ENCODE data around the gene DYNC1LI1. TPM values are rescaled to one million over a fixed set of nuclear protein-coding genes. Genes with fewer than 3 reads are reported as not detected.

Gene DYNC1LI1
- total and polyA plus RNA-seq, 9 of the 15 experiments (the other 6 are each of a cell fraction or from before 2014, with no cell fraction given), result 21.0 to 85.4 (median 61.3) TPM

- ATAC-seq, result no peak
- peaks cover 6% of the 10 kb centered on the region for H4K20me1 ChIP-seq (replicated peaks; ENCODE audit: control insufficient read depth, insufficient read depth, low read length)
- intact Hi-C loops (cut with micrococcal nuclease) (no loop called here), in situ Hi-C loops (cut with MboI) (no loop called here)
- DNase-seq (ENCODE audit: extremely low read depth in 1 of 4, low spot score in 3 of 4), result no peak
- H3K4me2 ChIP-seq (ENCODE audit: insufficient read depth, low read length), result no peak overlapping the region
- no peaks in the 10 kb centered on the region for H3K36me3 ChIP-seq (ENCODE audit: control insufficient read depth, insufficient read depth, low read length)
- H2AFZ ChIP-seq (ENCODE audit: low read depth, low read length), result no peak overlapping the region
- H3K79me2 ChIP-seq (ENCODE audit: control insufficient read depth, insufficient read depth, low read length), result peaks cover 81% of the 10 kb centered on the region
- TF ChIP-seq CEBPZ (IDR thresholded peaks at IDR 0.05; ENCODE audit: borderline replicate concordance, low read depth, low read length), result no peak
- TF ChIP-seq CREM (IDR thresholded peaks at IDR 0.05; ENCODE audit: low read depth), result no peak
- TF ChIP-seq MBD2 (IDR thresholded peaks at IDR 0.05; ENCODE audit: borderline replicate concordance, low read depth), result no peak
- H3K4me1 ChIP-seq (replicated peaks in 1 of 2; ENCODE audit: control insufficient read depth in 2 of 2, insufficient read depth in 2 of 2, low read length in 2 of 2), result no peaks in the 10 kb centered on the region
- ChIA-PET CTCF (ENCODE audit: low intra/inter-chr PET ratio) (no interaction called here), POLR2A (interaction anchor here (1.3 to 1.4 kb wide), 2 partner anchors 10 to 14 kb away, joined by 4 to 10 read pairs; partner anchors contain the start of gene DYNC1LI1)
- no peak overlapping the region for H3K9ac ChIP-seq (ENCODE audit: insufficient read depth in 1 of 2, low read depth in 2 of 2, low read length in 2 of 2)
- H3K27ac ChIP-seq (ENCODE audit: extremely low read depth, low read depth, low read length), result no peak overlapping the region
- WGBS (ENCODE audit: insufficient coverage, low coverage, missing lambda C conversion rate), result 76% methylated on average over 3 of the region's 3 CpGs
- FAIRE-seq, result no peak
- BruUV-seq (replicated peaks), result no TSS peak
- H3K9me3 ChIP-seq (replicated peaks; ENCODE audit: control insufficient read depth, insufficient read depth, low read depth, low read length), result no peaks in the 10 kb centered on the region
- H3K27me3 ChIP-seq (ENCODE audit: control insufficient read depth in 2 of 2, insufficient read depth in 2 of 2, low read length in 2 of 2), result no peaks in the 10 kb centered on the region
- no peak overlapping the region for H3K4me3 ChIP-seq
- no peaks in the 10 kb centered on the region for H3K9me1 ChIP-seq (ENCODE audit: control insufficient read depth, insufficient read depth, low read length)
These were observed 14.3 kb downstream of the DYNC1LI1 start for GRCh38 chr3:32556332-32556731.

Measured in K562 (cell line).